WERI-Rb-1 (cell line): ENCODE measurements around the gene TNFRSF11A.
A peak's percentile ranks its signal among the peaks of the same experiment; 100 is the strongest.

Source experiments
- DNase-seq: peaks from one replicate; pipeline ENCODE4 v3.0.0-alpha.2; 2020
- H3K27ac ChIP-seq: fragments of 250-450 bp; sonication (Bioruptor Pico); 2 replicates; pipeline ENCODE4 v1.5.1; 2020; ENCODE audit warnings: mild to moderate bottlenecking, moderate library complexity
- H3K27me3 ChIP-seq: fragments of 250-450 bp; sonication (Bioruptor Pico); 2 replicates; pipeline ENCODE4 v1.5.1; 2021; ENCODE audit warnings: mild to moderate bottlenecking, low read depth, moderate library complexity; ENCODE audit not compliant: insufficient read depth, severe bottlenecking
- H3K36me3 ChIP-seq: fragments of 250-450 bp; sonication (Bioruptor Pico); 2 replicates; pipeline ENCODE4 v1.5.1; 2020; ENCODE audit warnings: mild to moderate bottlenecking, moderate library complexity
- H3K4me3 ChIP-seq: 2 replicates; pipeline ENCODE4 v1.5.1; 2011; ENCODE audit warnings: low read depth, mild to moderate bottlenecking, control low read depth, low read length
- H3K9me3 ChIP-seq: fragments of 250-450 bp; sonication (Bioruptor Pico); 2 replicates; pipeline ENCODE4 v1.5.1; 2021; ENCODE audit warnings: mild to moderate bottlenecking, moderate library complexity; ENCODE audit not compliant: severe bottlenecking
- CTCF ChIP-seq: IDR thresholded peaks from 2 replicates; pipeline ENCODE4 v1.5.1; 2011; ENCODE audit warnings: low read depth, mild to moderate bottlenecking, control low read depth, inconsistent platforms, low read length

TNFRSF11A gene

GRCh38 chr18:62418258-62418657 is 93.1 kb downstream of the TNFRSF11A start:
- TF ChIP-seq CTCF, result no peak
- Histone ChIP-seq H3K9me3 (no peaks in the 10 kb centered on the region), H3K27me3 (no peaks in the 10 kb centered on the region), H3K4me3 (no peak overlapping the region), H3K27ac (no peak overlapping the region), H3K36me3 (no peaks in the 10 kb centered on the region)
- no peak for DNase-seq

- DNase-seq, result no peak
- H3K36me3 ChIP-seq, result no peaks in the 10 kb centered on the region
- no peak for TF ChIP-seq CTCF
- no peaks in the 10 kb centered on the region for H3K27me3 ChIP-seq
- no peak overlapping the region for H3K4me3 ChIP-seq
- no peak overlapping the region for H3K27ac ChIP-seq
- no peaks in the 10 kb centered on the region for H3K9me3 ChIP-seq
Measured at GRCh38 chr18:62420151-62420512, 95.0 kb downstream of the TNFRSF11A start.

GRCh38 chr18:62420513-62421209 is 95.6 kb downstream of the TNFRSF11A start:
- TF ChIP-seq CTCF, result no peak
- Histone ChIP-seq H3K36me3 (no peaks in the 10 kb centered on the region), H3K9me3 (no peaks in the 10 kb centered on the region), H3K4me3 (no peak overlapping the region), H3K27ac (no peak overlapping the region), H3K27me3 (no peaks in the 10 kb centered on the region)
- DNase-seq, result no peak

- TF ChIP-seq CTCF, result peak; percentile 88
- Histone ChIP-seq H3K36me3 (no peaks in the 10 kb centered on the region), H3K27ac (no peak overlapping the region), H3K4me3 (peak overlapping the region; percentile 43), H3K27me3 (no peaks in the 10 kb centered on the region), H3K9me3 (peaks cover 7% of the 10 kb centered on the region)
- DNase-seq, result peak; percentile 86
Measured at GRCh38 chr18:62425465-62426190, 100.5 kb downstream of the TNFRSF11A start.

- Histone ChIP-seq H3K27me3 (no peaks in the 10 kb centered on the region), H3K27ac (no peak overlapping the region), H3K9me3 (peaks cover 7% of the 10 kb centered on the region), H3K4me3 (no peak overlapping the region), H3K36me3 (no peaks in the 10 kb centered on the region)
- DNase-seq, result no peak
- no peak for TF ChIP-seq CTCF
Measured at GRCh38 chr18:62426191-62426488, 101.0 kb downstream of the TNFRSF11A start.
